LoVo (cell line): ENCODE results near the gene TVP23A.
"Not testable (repeated sequence)": the region's sequence is repeated elsewhere in the genome, so short reads cannot be mapped to it uniquely, and the experiment has no call there.

Experiments used
- DNase-seq: peaks from one replicate; pipeline ENCODE4 v3.0.0-alpha.2; 2016; ENCODE audit warnings: low spot score

Gene TVP23A

GRCh38 chr16:10799736-10800135 lies 18.9 kb downstream of the TVP23A start:
- DNase-seq = no peak

GRCh38 chr16:10791048-10791447 lies 27.5 kb downstream of the TVP23A start:
- DNase-seq = no peak

- not testable (repeated sequence) for DNase-seq
These were observed 30.0 kb downstream of the TVP23A start for GRCh38 chr16:10788630-10789029.

- DNase-seq = no peak
These were observed 31.3 kb downstream of the TVP23A start for GRCh38 chr16:10787304-10787703.

GRCh38 chr16:10782628-10783027 lies 36.0 kb downstream of the TVP23A start:
- no peak for DNase-seq

- DNase-seq = no peak
These were observed 38.0 kb downstream of the TVP23A start for GRCh38 chr16:10780628-10781027.

- not testable (repeated sequence) for DNase-seq
These were observed 38.7 kb downstream of the TVP23A start for GRCh38 chr16:10779908-10780307.

- DNase-seq = no peak
These were observed 41.2 kb downstream of the TVP23A start for GRCh38 chr16:10777356-10777755.

- DNase-seq = not testable (repeated sequence)
These were observed 41.7 kb downstream of the TVP23A start for GRCh38 chr16:10776923-10777322.

GRCh38 chr16:10776280-10776679 lies 42.3 kb downstream of the TVP23A start:
- DNase-seq = no peak

- DNase-seq = no peak
These were observed 47.7 kb downstream of the TVP23A start for GRCh38 chr16:10770907-10771306.

- DNase-seq = no peak
These were observed 49.2 kb downstream of the TVP23A start for GRCh38 chr16:10769381-10769780.

- DNase-seq = no peak
These were observed 51.5 kb downstream of the TVP23A start for GRCh38 chr16:10767127-10767526.

- DNase-seq = no peak
These were observed 52.8 kb downstream of the TVP23A start for GRCh38 chr16:10765772-10766171.

- DNase-seq = no peak
These were observed 55.1 kb downstream of the TVP23A start for GRCh38 chr16:10763456-10763855.

GRCh38 chr16:10762336-10763016 lies 56.1 kb downstream of the TVP23A start:
- DNase-seq = no peak

GRCh38 chr16:10761373-10761772 lies 57.2 kb downstream of the TVP23A start:
- no peak for DNase-seq

GRCh38 chr16:10760858-10761257 lies 57.7 kb downstream of the TVP23A start:
- no peak for DNase-seq

GRCh38 chr16:10756574-10756973 lies 62.0 kb downstream of the TVP23A start:
- no peak for DNase-seq

GRCh38 chr16:10754941-10755340 lies 63.7 kb downstream of the TVP23A start:
- DNase-seq = no peak

- DNase-seq = no peak
These were observed 64.9 kb downstream of the TVP23A start for GRCh38 chr16:10753670-10754069.

GRCh38 chr16:10752843-10753523 lies 65.6 kb downstream of the TVP23A start:
- DNase-seq = no peak

- no peak for DNase-seq
These were observed 67.3 kb downstream of the TVP23A start for GRCh38 chr16:10751291-10751697.

- DNase-seq = no peak
These were observed 67.8 kb downstream of the TVP23A start for GRCh38 chr16:10750793-10751192.
